Endodermal cell (in vitro differentiated cells): Measurements from ENCODE around the gene MYRF. TPM values are rescaled to one million over a fixed set of nuclear protein-coding genes. Genes with fewer than 3 reads are reported as not detected.

Experiments
- DNase-seq: peaks from one replicate; pipeline ENCODE4 v3.0.0-alpha.2; 2017
- H3K27ac ChIP-seq: 2 replicates; pipeline ENCODE4 v1.5.1; 2013; ENCODE audit warnings: mild to moderate bottlenecking, low read depth, low read length, moderate library complexity
- H3K27me3 ChIP-seq: 2 replicates; pipeline ENCODE4 v1.6.1; 2013; ENCODE audit warnings: mild to moderate bottlenecking, low read length, moderate library complexity; ENCODE audit not compliant: insufficient read depth, control insufficient read depth, poor library complexity, severe bottlenecking
- H3K36me3 ChIP-seq: 2 replicates; pipeline ENCODE4 v1.7.0; 2013; ENCODE audit warnings: mild to moderate bottlenecking, low read length, moderate library complexity; ENCODE audit not compliant: control insufficient read depth, insufficient read depth
- H3K4me1 ChIP-seq: one replicate; pipeline ENCODE4 v1.7.0; 2013; ENCODE audit warnings: low read length; ENCODE audit not compliant: control insufficient read depth, insufficient read depth
- H3K4me3 ChIP-seq: 2 replicates; pipeline ENCODE4 v1.5.1; 2013; ENCODE audit warnings: mild to moderate bottlenecking, low read length, moderate library complexity
- H3K9ac ChIP-seq: 2 replicates; pipeline ENCODE4 v1.6.1; 2013; ENCODE audit warnings: mild to moderate bottlenecking, low read length, moderate library complexity; ENCODE audit not compliant: poor library complexity, severe bottlenecking; ENCODE audit errors: extremely low read depth
- H3K9me3 ChIP-seq: 2 replicates; pipeline ENCODE4 v1.6.1; 2013; ENCODE audit warnings: mild to moderate bottlenecking, low read length, moderate library complexity; ENCODE audit not compliant: control insufficient read depth
- H3K27ac Mint-ChIP-seq: 2 replicates; pipeline ENCODE4 v1.8.0; 2020; ENCODE audit warnings: mixed read lengths
- H3K27me3 Mint-ChIP-seq: 2 replicates; pipeline ENCODE4 v1.8.0; 2021; ENCODE audit warnings: mild to moderate bottlenecking, mixed read lengths; ENCODE audit not compliant: insufficient read depth
- H3K36me3 Mint-ChIP-seq: 2 replicates; pipeline ENCODE4 v1.8.0; 2020; ENCODE audit warnings: low read depth, mixed read lengths
- H3K4me1 Mint-ChIP-seq: 2 replicates; pipeline ENCODE4 v1.8.0; 2020; ENCODE audit warnings: mixed read lengths
- H3K4me3 Mint-ChIP-seq: 2 replicates; pipeline ENCODE4 v1.8.0; 2020; ENCODE audit warnings: mild to moderate bottlenecking, moderate library complexity, mixed read lengths
- H3K9me3 Mint-ChIP-seq: 2 replicates; pipeline ENCODE4 v1.8.0; 2020; ENCODE audit warnings: mild to moderate bottlenecking, mixed read lengths
- WGBS, 2 experiments: methylation state at CpG; one replicate each; pipeline versions ENCODE4 v1.1.5 to v1.1.7; 2013; ENCODE audit warnings: missing lambda C conversion rate in 2 of 2, mixed read lengths in 1 of 2; ENCODE audit not compliant: insufficient coverage in 1 of 2, insufficient read length in 1 of 2; 5-methylcytosine and 5-hydroxymethylcytosine counted together
- total RNA-seq, 2 donors: library from RNA; stranded (reverse); fragmentation: NEBNext Ultra II Directional in 1 of 2; extraction: Animal tissue kit (Norgen Biotek cat#: 25700) in 1 of 2; gene quantifications; 2 replicates in 1 of 2; 3 replicates in 1 of 2; pipeline ENCODE4 v1.2.1, GENCODE V29; 2021
- TF ChIP-seq, protein P1 (sequence below): fragments of 200-600 bp; sonication (generic); conservative IDR thresholded peaks from 2 replicates; pipeline ENCODE4 v1.5.0; 2021; ENCODE audit warnings: antibody characterized with exemption, mild to moderate bottlenecking

The MYRF gene
- total RNA-seq, 2 donors from 2014 or later: 30.3 to 61.7 TPM

DNA sequence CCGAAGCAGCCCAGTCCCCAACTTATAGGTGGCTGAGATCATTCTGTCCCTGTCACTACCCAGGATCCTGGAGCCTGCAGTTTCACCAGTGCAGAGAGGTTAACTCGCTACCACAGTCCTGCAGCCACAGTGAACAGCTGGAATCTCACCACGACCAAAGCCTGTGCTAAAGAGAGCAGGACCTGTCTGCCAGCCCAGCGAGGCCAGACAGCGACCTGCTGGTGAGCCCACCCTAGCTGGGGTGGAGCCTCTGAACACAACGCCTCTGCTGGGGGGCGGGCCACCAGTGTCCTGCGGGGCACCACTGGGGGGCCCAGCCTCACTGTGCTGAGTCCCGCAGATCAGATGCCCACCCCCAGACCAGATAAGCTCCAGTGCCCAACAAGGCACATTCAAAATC, 39.0 kb upstream of the MYRF start:
- Histone ChIP-seq H3K36me3 (no peaks in the 10 kb centered on the region), H3K27ac (no peak overlapping the region), H3K27me3 (no peaks in the 10 kb centered on the region), H3K4me3 (no peak overlapping the region), H3K9me3 (no peaks in the 10 kb centered on the region), H3K4me1 (peaks cover 13% of the 10 kb centered on the region), H3K9ac (no peak overlapping the region)
- Mint-ChIP-seq H3K27ac (no peak overlapping the region), H3K36me3 (no peaks in the 10 kb centered on the region), H3K27me3 (no peaks in the 10 kb centered on the region), H3K4me3 (no peak overlapping the region), H3K4me1 (peaks cover 15% of the 10 kb centered on the region), H3K9me3 (no peaks in the 10 kb centered on the region)
- TF ChIP-seq, protein P1, sequence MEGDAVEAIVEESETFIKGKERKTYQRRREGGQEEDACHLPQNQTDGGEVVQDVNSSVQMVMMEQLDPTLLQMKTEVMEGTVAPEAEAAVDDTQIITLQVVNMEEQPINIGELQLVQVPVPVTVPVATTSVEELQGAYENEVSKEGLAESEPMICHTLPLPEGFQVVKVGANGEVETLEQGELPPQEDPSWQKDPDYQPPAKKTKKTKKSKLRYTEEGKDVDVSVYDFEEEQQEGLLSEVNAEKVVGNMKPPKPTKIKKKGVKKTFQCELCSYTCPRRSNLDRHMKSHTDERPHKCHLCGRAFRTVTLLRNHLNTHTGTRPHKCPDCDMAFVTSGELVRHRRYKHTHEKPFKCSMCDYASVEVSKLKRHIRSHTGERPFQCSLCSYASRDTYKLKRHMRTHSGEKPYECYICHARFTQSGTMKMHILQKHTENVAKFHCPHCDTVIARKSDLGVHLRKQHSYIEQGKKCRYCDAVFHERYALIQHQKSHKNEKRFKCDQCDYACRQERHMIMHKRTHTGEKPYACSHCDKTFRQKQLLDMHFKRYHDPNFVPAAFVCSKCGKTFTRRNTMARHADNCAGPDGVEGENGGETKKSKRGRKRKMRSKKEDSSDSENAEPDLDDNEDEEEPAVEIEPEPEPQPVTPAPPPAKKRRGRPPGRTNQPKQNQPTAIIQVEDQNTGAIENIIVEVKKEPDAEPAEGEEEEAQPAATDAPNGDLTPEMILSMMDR: no peak
- 59 to 75% methylated on average over 8 to 9 of the region's 9 CpGs for WGBS, 2 experiments
- no peak for DNase-seq

DNA sequence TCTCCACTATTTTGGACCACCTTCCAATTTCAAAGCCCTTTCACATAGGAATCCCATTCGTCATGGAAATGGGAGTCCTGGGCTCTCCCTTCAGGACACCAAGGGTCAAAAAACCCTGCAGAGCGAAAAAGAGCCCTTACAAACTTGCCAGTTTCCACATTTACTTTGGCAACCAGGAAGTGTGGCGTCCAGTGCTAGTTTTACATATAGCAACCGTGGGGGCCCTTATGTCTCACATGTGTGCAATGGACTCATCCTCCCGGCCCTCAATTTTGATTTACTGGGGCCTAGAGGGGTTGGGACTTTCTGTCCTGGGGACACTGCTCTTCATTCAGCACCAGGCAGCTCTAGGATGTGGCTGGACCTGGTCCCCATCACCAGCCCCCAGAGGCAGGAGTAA, 38.5 kb upstream of the MYRF start:
- Histone ChIP-seq H3K36me3 (no peaks in the 10 kb centered on the region), H3K4me1 (peaks cover 13% of the 10 kb centered on the region), H3K27ac (no peak overlapping the region), H3K9me3 (no peaks in the 10 kb centered on the region), H3K4me3 (no peak overlapping the region), H3K27me3 (no peaks in the 10 kb centered on the region), H3K9ac (no peak overlapping the region)
- DNase-seq: no peak
- TF ChIP-seq, protein P1: no peak
- H3K27ac Mint-ChIP-seq: no peak overlapping the region
- no peak overlapping the region for H3K4me3 Mint-ChIP-seq
- no peaks in the 10 kb centered on the region for H3K36me3 Mint-ChIP-seq
- H3K9me3 Mint-ChIP-seq: no peaks in the 10 kb centered on the region
- H3K27me3 Mint-ChIP-seq: no peaks in the 10 kb centered on the region
- peaks cover 15% of the 10 kb centered on the region for H3K4me1 Mint-ChIP-seq
- 68 to 82% methylated on average over 2 to 5 of the region's 5 CpGs for WGBS, 2 experiments

DNA sequence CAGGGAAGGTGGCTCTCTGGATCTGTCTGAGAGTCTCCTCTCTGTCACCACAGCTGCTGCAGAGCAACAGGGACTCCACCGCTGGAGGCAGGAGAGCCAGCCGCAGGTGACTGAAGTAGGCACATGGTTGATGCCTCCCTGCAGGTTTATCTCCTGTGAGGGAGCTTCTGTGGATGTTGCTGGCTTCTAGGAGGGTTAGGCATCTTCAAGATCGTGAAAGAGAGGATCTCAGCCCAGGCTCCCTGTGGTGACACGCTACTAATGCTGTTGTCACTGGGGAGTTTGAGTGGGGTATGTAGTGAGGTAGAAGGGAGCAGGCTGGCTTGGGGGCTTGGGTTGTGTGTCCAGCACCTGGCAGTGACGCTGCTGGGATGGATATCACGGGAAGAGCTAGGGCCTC, 38.1 kb upstream of the MYRF start:
- Histone ChIP-seq H3K9ac (no peak overlapping the region), H3K36me3 (no peaks in the 10 kb centered on the region), H3K27me3 (no peaks in the 10 kb centered on the region), H3K4me3 (no peak overlapping the region), H3K4me1 (peaks cover 13% of the 10 kb centered on the region), H3K27ac (no peak overlapping the region), H3K9me3 (no peaks in the 10 kb centered on the region)
- no peak overlapping the region for H3K4me3 Mint-ChIP-seq
- peaks cover 18% of the 10 kb centered on the region for H3K4me1 Mint-ChIP-seq
- no peaks in the 10 kb centered on the region for H3K27me3 Mint-ChIP-seq
- WGBS, 2 experiments: 71 to 84% methylated on average over 4 to 6 of the region's 6 CpGs
- H3K36me3 Mint-ChIP-seq: no peaks in the 10 kb centered on the region
- no peak for DNase-seq
- TF ChIP-seq, protein P1: no peak
- H3K27ac Mint-ChIP-seq: no peak overlapping the region
- H3K9me3 Mint-ChIP-seq: no peaks in the 10 kb centered on the region
